ENCODE results near the gene CFD.

Gene CFD

GRCh38 chr19:813219-814151, 46.0 kb upstream of the CFD start:
- Histone ChIP-seq H4K20me1 (ENCODE audit: low read depth, low read length) (no peaks in the 10 kb centered on the region), H3K27ac (ENCODE audit: low read depth, low read length) (no peak overlapping the region), H3K4me3 (ENCODE audit: insufficient read depth, low read length, poor library complexity, severe bottlenecking) (no peak overlapping the region), H3K27me3 (ENCODE audit: low read length) (no peaks in the 10 kb centered on the region), H3K79me2 (ENCODE audit: insufficient read depth, low read length) (no peaks in the 10 kb centered on the region), H2AFZ (ENCODE audit: low read depth, low read length, severe bottlenecking) (no peak overlapping the region), H3K36me3 (ENCODE audit: low read length) (peaks cover 5% of the 10 kb centered on the region; the same call in 1 of the 2 replicates), H3K9ac (ENCODE audit: low read length) (no peak overlapping the region), H3K9me2 (replicated peaks; ENCODE audit: insufficient read depth, low read length) (no peaks in the 10 kb centered on the region), H3K4me2 (ENCODE audit: low read depth, low read length, poor library complexity, severe bottlenecking) (no peak overlapping the region), H3K9me3 (ENCODE audit: insufficient read depth, low read length) (no peaks in the 10 kb centered on the region), H3F3A (ENCODE audit: insufficient read depth) (peaks cover 20% of the 10 kb centered on the region)
- no peak for TF ChIP-seq EZH2phosphoT487 (conservative IDR thresholded peaks at IDR 0.05; ENCODE audit: low read length)
- TF ChIP-seq, protein P1, sequence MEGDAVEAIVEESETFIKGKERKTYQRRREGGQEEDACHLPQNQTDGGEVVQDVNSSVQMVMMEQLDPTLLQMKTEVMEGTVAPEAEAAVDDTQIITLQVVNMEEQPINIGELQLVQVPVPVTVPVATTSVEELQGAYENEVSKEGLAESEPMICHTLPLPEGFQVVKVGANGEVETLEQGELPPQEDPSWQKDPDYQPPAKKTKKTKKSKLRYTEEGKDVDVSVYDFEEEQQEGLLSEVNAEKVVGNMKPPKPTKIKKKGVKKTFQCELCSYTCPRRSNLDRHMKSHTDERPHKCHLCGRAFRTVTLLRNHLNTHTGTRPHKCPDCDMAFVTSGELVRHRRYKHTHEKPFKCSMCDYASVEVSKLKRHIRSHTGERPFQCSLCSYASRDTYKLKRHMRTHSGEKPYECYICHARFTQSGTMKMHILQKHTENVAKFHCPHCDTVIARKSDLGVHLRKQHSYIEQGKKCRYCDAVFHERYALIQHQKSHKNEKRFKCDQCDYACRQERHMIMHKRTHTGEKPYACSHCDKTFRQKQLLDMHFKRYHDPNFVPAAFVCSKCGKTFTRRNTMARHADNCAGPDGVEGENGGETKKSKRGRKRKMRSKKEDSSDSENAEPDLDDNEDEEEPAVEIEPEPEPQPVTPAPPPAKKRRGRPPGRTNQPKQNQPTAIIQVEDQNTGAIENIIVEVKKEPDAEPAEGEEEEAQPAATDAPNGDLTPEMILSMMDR (IDR thresholded peaks at IDR 0.05; ENCODE audit: insufficient read depth, low read length, poor library complexity, severe bottlenecking): no peak

GRCh38 chr19:814152-815078, 45.0 kb upstream of the CFD start:
- no peak overlapping the region for H3K9ac ChIP-seq (ENCODE audit: low read length)
- H2AFZ ChIP-seq (ENCODE audit: low read depth, low read length, severe bottlenecking): no peak overlapping the region
- peaks cover 5% of the 10 kb centered on the region; the same call in 1 of the 2 replicates for H3K36me3 ChIP-seq (ENCODE audit: low read length)
- H3K9me2 ChIP-seq (replicated peaks; ENCODE audit: insufficient read depth, low read length): no peaks in the 10 kb centered on the region
- no peak overlapping the region for H3K4me2 ChIP-seq (ENCODE audit: low read depth, low read length, poor library complexity, severe bottlenecking)
- H3F3A ChIP-seq (ENCODE audit: insufficient read depth): peaks cover 17% of the 10 kb centered on the region
- H3K4me3 ChIP-seq (ENCODE audit: insufficient read depth, low read length, poor library complexity, severe bottlenecking): no peak overlapping the region
- no peak overlapping the region for H3K27ac ChIP-seq (ENCODE audit: low read depth, low read length)
- H3K9me3 ChIP-seq (ENCODE audit: insufficient read depth, low read length): no peaks in the 10 kb centered on the region
- TF ChIP-seq, protein P1 (IDR thresholded peaks at IDR 0.05; ENCODE audit: insufficient read depth, low read length, poor library complexity, severe bottlenecking): no peak
- no peak for TF ChIP-seq EZH2phosphoT487 (conservative IDR thresholded peaks at IDR 0.05; ENCODE audit: low read length)
- no peaks in the 10 kb centered on the region for H3K79me2 ChIP-seq (ENCODE audit: insufficient read depth, low read length)
- no peaks in the 10 kb centered on the region for H4K20me1 ChIP-seq (ENCODE audit: low read depth, low read length)
- H3K27me3 ChIP-seq (ENCODE audit: low read length): no peaks in the 10 kb centered on the region

DNA sequence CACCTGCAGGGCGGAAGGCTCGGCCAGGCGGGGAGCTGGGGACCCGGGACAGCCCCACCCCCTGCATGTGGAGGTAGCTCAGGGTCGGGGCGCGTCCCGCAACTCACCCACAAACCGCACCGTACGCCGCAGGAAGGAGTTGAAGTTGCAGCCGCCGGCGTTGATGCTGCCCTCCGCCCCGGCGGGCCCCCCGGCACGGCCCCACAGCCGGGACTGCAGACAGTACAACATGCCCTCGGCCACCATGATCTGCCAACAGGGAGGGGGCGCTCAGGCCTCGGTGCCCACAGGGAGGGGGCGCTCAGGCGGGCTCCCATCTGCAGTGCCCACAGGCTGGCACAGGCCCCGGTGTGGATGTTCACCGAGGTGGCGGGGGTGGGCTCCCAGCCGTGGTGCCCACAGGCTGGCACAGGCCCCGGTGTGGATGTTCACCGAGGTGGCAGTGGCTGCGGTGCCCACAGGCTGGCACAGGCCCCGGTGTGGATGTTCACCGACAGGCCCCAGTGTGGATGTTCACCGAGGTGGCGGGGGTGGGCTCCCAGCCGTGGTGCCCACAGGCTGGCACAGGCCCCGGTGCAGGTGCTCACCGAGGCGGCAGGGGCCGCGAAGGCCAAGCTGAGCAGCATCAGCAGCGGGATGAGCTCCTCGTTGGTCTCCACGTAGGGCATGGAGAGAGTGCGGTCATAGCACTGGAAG, 44.2 kb upstream of the CFD start:
- H3K9me3 ChIP-seq (ENCODE audit: insufficient read depth, low read length): no peaks in the 10 kb centered on the region
- no peak overlapping the region for H3K4me3 ChIP-seq (ENCODE audit: insufficient read depth, low read length, poor library complexity, severe bottlenecking)
- H4K20me1 ChIP-seq (ENCODE audit: low read depth, low read length): no peaks in the 10 kb centered on the region
- no peak overlapping the region for H3K4me2 ChIP-seq (ENCODE audit: low read depth, low read length, poor library complexity, severe bottlenecking)
- TF ChIP-seq, protein P1 (IDR thresholded peaks at IDR 0.05; ENCODE audit: insufficient read depth, low read length, poor library complexity, severe bottlenecking): no peak
- no peak for TF ChIP-seq EZH2phosphoT487 (conservative IDR thresholded peaks at IDR 0.05; ENCODE audit: low read length)
- peaks cover 3% of the 10 kb centered on the region; the same call in 1 of the 2 replicates for H3K36me3 ChIP-seq (ENCODE audit: low read length)
- H3K79me2 ChIP-seq (ENCODE audit: insufficient read depth, low read length): no peaks in the 10 kb centered on the region
- no peaks in the 10 kb centered on the region for H3K27me3 ChIP-seq (ENCODE audit: low read length)
- peaks cover 11% of the 10 kb centered on the region for H3F3A ChIP-seq (ENCODE audit: insufficient read depth)
- H3K9me2 ChIP-seq (replicated peaks; ENCODE audit: insufficient read depth, low read length): no peaks in the 10 kb centered on the region
- H3K9ac ChIP-seq (ENCODE audit: low read length): no peak overlapping the region
- H2AFZ ChIP-seq (ENCODE audit: low read depth, low read length, severe bottlenecking): no peak overlapping the region
- H3K27ac ChIP-seq (ENCODE audit: low read depth, low read length): no peak overlapping the region
